Chondrocyte (in vitro differentiated cells): ENCODE measurements around the gene PIGN. TPM values are rescaled to one million over a fixed set of nuclear protein-coding genes. Genes with fewer than 3 reads are reported as not detected.

Experiments used
- DNase-seq: peaks from one replicate; pipeline ENCODE4 v3.0.0; 2021; ENCODE audit warnings: mixed read lengths, low spot score
- H3K27ac Mint-ChIP-seq: one replicate; pipeline ENCODE4 v1.8.0; 2021; ENCODE audit warnings: mild to moderate bottlenecking, moderate library complexity, mixed read lengths; ENCODE audit not compliant: unreplicated experiment
- H3K27me3 Mint-ChIP-seq: 2 replicates; pipeline ENCODE4 v1.8.0; 2021; ENCODE audit warnings: low read depth, mixed read lengths
- H3K36me3 Mint-ChIP-seq: 2 replicates; pipeline ENCODE4 v1.8.0; 2021; ENCODE audit warnings: low read depth, mixed read lengths
- H3K4me1 Mint-ChIP-seq: 2 replicates; pipeline ENCODE4 v1.8.0; 2021; ENCODE audit warnings: low read depth, mild to moderate bottlenecking, mixed read lengths
- H3K4me3 Mint-ChIP-seq: one replicate; pipeline ENCODE4 v1.8.0; 2021; ENCODE audit warnings: mild to moderate bottlenecking, moderate library complexity, mixed read lengths; ENCODE audit not compliant: unreplicated experiment
- H3K9me3 Mint-ChIP-seq: 2 replicates; pipeline ENCODE4 v1.8.0; 2021; ENCODE audit warnings: low read depth, mixed read lengths
- CTCF ChIP-seq: fragments of 200-600 bp; sonication (generic); IDR thresholded peaks from 2 replicates; pipeline ENCODE4 v1.5.0; 2021; ENCODE audit warnings: antibody characterized with exemption, mild to moderate bottlenecking, moderate library complexity
- total RNA-seq: library from RNA; stranded (reverse); gene quantifications from 3 replicates; pipeline ENCODE4 v1.2.1, GENCODE V29; 2021

Gene PIGN
- total RNA-seq, 1 donor from 2014 or later, result 27.3 TPM

DNA sequence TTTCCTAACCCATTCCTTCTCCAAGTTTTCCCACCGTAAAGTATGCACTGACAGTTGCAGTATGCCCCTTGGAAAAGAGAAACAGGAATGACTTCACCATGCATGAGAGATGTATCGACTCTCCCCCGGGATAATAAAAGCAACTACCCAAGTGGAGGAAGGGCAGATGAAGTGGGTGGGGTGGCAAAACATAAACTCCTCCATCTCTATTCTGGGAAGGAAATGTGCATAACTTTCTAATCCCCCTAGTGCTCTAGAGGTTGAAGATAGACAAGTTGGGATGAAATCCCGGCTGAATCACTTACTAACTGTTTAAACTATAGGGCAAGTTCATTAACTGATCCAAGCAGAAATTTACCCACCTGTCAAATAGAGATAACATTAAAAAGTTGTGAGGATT, 89.2 kb downstream of the PIGN start:
- no peak for DNase-seq
- Mint-ChIP-seq H3K27ac (no peak overlapping the region), H3K4me1 (peaks cover 29% of the 10 kb centered on the region), H3K9me3 (peaks cover 13% of the 10 kb centered on the region), H3K36me3 (peaks cover 15% of the 10 kb centered on the region), H3K4me3 (no peak overlapping the region), H3K27me3 (no peaks in the 10 kb centered on the region)
- TF ChIP-seq CTCF, result no peak

- Mint-ChIP-seq H3K9me3 (no peaks in the 10 kb centered on the region), H3K36me3 (peaks cover 15% of the 10 kb centered on the region), H3K27me3 (no peaks in the 10 kb centered on the region), H3K4me1 (no peaks in the 10 kb centered on the region), H3K27ac (no peak overlapping the region), H3K4me3 (no peak overlapping the region)
- DNase-seq, result no peak
- no peak for TF ChIP-seq CTCF
Measured at GRCh38 chr18:62091487-62092120, 95.3 kb downstream of the PIGN start.

GRCh38 chr18:62089174-62089573, 97.7 kb downstream of the PIGN start:
- Mint-ChIP-seq H3K4me1 (no peaks in the 10 kb centered on the region), H3K9me3 (no peaks in the 10 kb centered on the region), H3K4me3 (no peak overlapping the region), H3K36me3 (peaks cover 15% of the 10 kb centered on the region), H3K27me3 (no peaks in the 10 kb centered on the region), H3K27ac (no peak overlapping the region)
- TF ChIP-seq CTCF, result no peak
- DNase-seq, result no peak

GRCh38 chr18:62088156-62088555, 98.7 kb downstream of the PIGN start:
- Mint-ChIP-seq H3K27ac (no peak overlapping the region), H3K36me3 (peaks cover 15% of the 10 kb centered on the region), H3K4me3 (no peak overlapping the region), H3K4me1 (peaks cover 2% of the 10 kb centered on the region), H3K9me3 (no peaks in the 10 kb centered on the region), H3K27me3 (no peaks in the 10 kb centered on the region)
- no peak for TF ChIP-seq CTCF
- no peak for DNase-seq

DNA sequence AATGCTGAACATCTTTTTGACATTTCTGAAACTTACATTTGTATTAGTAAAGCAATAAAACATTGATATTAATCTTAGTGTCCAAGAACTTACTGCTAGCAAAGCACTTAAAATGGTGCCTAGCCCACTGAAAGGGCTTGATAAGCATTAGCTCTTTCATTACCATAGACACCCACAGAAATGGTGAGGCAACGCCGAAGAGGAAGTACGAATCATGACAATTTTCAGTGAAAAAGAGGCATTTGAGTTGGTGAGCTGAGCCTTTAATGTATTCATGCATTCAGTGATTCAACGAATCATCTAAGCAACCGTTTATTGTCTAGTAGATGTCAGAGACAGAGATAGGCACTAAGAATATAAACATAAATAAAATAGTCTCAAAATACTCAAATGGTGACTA, 101.1 kb downstream of the PIGN start:
- no peaks in the 10 kb centered on the region for H3K27me3 Mint-ChIP-seq
- H3K4me1 Mint-ChIP-seq, result peaks cover 2% of the 10 kb centered on the region
- peaks cover 15% of the 10 kb centered on the region for H3K36me3 Mint-ChIP-seq
- no peak for TF ChIP-seq CTCF
- H3K27ac Mint-ChIP-seq, result no peak overlapping the region
- no peak overlapping the region for H3K4me3 Mint-ChIP-seq
- no peaks in the 10 kb centered on the region for H3K9me3 Mint-ChIP-seq
- DNase-seq, result no peak
